Prostate gland (tissue), 2 donors: ENCODE data around the gene PIEZO2. TPM values are rescaled to one million over a fixed set of nuclear protein-coding genes. Genes with fewer than 3 reads are reported as not detected.

Experiments used
- DNase-seq: peaks from one replicate; pipeline ENCODE4 v3.0.0-alpha.2; 2019; ENCODE audit warnings: low spot score
- H3K27ac ChIP-seq, 2 donors: fragments of 200-600 bp; sonication (generic); 2 replicates each; pipeline ENCODE4 v1.5.1; 2017 to 2019
- H3K27me3 ChIP-seq: fragments of 200-600 bp; sonication (generic); replicated peaks from 2 replicates; pipeline ENCODE4 v1.5.1; 2019; ENCODE audit not compliant: insufficient read depth
- H3K36me3 ChIP-seq, 2 donors: fragments of 200-600 bp; sonication (generic); 1 replicate in 1 of 2; 2 replicates in 1 of 2; pipeline versions ENCODE4 v1.5.1 to v1.8.1; 2017 to 2019
- H3K4me1 ChIP-seq: fragments of 200-600 bp; sonication (generic); replicated peaks from 2 replicates; pipeline ENCODE4 v1.5.1; 2019
- H3K4me3 ChIP-seq, 2 donors: fragments of 200-600 bp; sonication (generic); 2 replicates each; pipeline ENCODE4 v1.5.1; 2017 to 2019
- H3K9me3 ChIP-seq: fragments of 200-600 bp; sonication (generic); 2 replicates; pipeline ENCODE4 v1.5.1; 2017
- CTCF ChIP-seq, 4 experiments: fragments of 200-600 bp in 2 of 4; fragments of 450-650 bp in 2 of 4; sonication (generic) in 2 of 4; IDR thresholded peaks; 1 replicate in 3 of 4; 2 replicates in 1 of 4; pipeline ENCODE4 v1.5.1; 2016 to 2019; ENCODE audit warnings: antibody characterized with exemption in 4 of 4, mild to moderate bottlenecking in 2 of 4, moderate library complexity in 2 of 4
- POLR2A ChIP-seq: fragments of 450-650 bp; IDR thresholded peaks from one replicate; pipeline ENCODE4 v1.6.1; 2016; ENCODE audit warnings: antibody characterized with exemption, mild to moderate bottlenecking
- POLR2AphosphoS5 ChIP-seq: sonication (generic); formaldehyde crosslinking; IDR thresholded peaks from one replicate; pipeline ENCODE4 v1.6.1; 2017; ENCODE audit warnings: antibody characterized with exemption
- WGBS: methylation state at CpG from one replicate; pipeline ENCODE4 v1.1.5; 2018; 5-methylcytosine and 5-hydroxymethylcytosine counted together
- intact Hi-C: fragments of 100-400 bp; cut with DNase I; formaldehyde crosslinking; loops from one replicate; pipeline ENCODE4 v1.14.2; 2022
- total RNA-seq, 2 donors: library from RNA; depleted of rRNA; stranded (reverse); fragments of >200 nt; gene quantifications; one replicate each; pipeline ENCODE4 v1.1.0, GENCODE V29; 2016

PIEZO2 gene
- total RNA-seq, 2 donors from 2014 or later = 4.1 to 19.0 TPM

DNA sequence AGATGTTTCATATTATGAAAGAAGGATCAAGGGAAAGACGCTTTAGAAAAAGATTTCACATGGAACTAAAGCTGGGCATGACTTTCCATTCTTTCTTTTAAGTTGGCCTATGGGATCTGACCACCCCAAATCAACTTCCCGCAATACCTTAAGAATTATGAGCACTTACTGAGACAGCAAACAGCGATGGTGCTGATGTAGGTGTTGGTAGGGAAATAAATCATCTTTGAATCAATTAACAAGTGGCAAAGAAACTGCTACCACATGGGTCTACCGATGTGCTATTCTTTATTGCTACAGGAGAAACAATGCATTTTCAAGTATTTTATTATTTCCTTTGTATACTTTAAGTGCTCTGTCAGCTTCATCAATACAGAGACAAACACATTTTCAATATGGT, 239.6 kb downstream of the PIEZO2 start:
- Histone ChIP-seq H3K36me3 (no peaks in the 10 kb centered on the region), H3K27ac (no peak overlapping the region), H3K9me3 (no peaks in the 10 kb centered on the region), H3K4me3 (no peak overlapping the region), H3K4me1 (no peaks in the 10 kb centered on the region), H3K27me3 (no peaks in the 10 kb centered on the region)
- no peak for DNase-seq
- intact Hi-C loops = no loop called here
- no peak for TF ChIP-seq POLR2AphosphoS5
- no peak for TF ChIP-seq POLR2A
- TF ChIP-seq CTCF (IDR thresholded peaks at IDR 0.05) = no peak
- WGBS = 90% methylated on average over 4 of the region's 4 CpGs

- TF ChIP-seq CTCF (IDR thresholded peaks at IDR 0.05) (no peak), POLR2A (no peak), POLR2AphosphoS5 (no peak)
- Histone ChIP-seq H3K27ac (no peak overlapping the region), H3K27me3 (no peaks in the 10 kb centered on the region), H3K36me3 (no peaks in the 10 kb centered on the region), H3K4me3 (no peak overlapping the region), H3K4me1 (no peaks in the 10 kb centered on the region), H3K9me3 (no peaks in the 10 kb centered on the region)
- intact Hi-C loops = no loop called here
- 81% methylated on average over 5 of the region's 5 CpGs for WGBS
- DNase-seq = no peak
Measured at GRCh38 chr18:10908760-10909159, 240.6 kb downstream of the PIEZO2 start.

DNA sequence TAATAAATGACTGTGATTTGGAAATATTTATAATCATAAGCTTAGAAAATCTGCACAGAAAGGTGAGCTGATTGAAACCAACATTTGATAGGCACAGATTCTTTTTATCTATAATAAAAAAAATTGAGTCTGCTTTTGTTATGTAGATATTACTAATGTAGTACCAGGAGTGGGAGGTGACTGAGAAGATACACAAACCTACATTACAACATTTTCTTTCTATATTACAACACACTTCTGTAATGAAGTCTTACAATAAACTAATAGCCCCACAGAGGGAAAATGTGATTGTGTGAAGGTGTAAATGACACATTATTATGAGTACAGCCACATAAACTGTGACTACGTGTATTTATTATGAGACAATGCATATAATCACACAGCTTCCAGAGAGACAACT, 241.6 kb downstream of the PIEZO2 start:
- intact Hi-C loops = no loop called here
- Histone ChIP-seq H3K36me3 (no peaks in the 10 kb centered on the region), H3K27me3 (no peaks in the 10 kb centered on the region), H3K9me3 (no peaks in the 10 kb centered on the region), H3K4me3 (no peak overlapping the region), H3K4me1 (no peaks in the 10 kb centered on the region), H3K27ac (no peak overlapping the region)
- WGBS = 50% methylated on average over 1 of the region's 1 CpG
- no peak for TF ChIP-seq CTCF (IDR thresholded peaks at IDR 0.05)
- no peak for TF ChIP-seq POLR2A
- no peak for TF ChIP-seq POLR2AphosphoS5
- DNase-seq = no peak

GRCh38 chr18:10901329-10901728, 248.0 kb downstream of the PIEZO2 start:
- no peak for TF ChIP-seq POLR2AphosphoS5
- no peak for TF ChIP-seq POLR2A
- TF ChIP-seq CTCF (IDR thresholded peaks at IDR 0.05) = no peak
- H3K27ac ChIP-seq = no peak overlapping the region
- no peak overlapping the region for H3K4me3 ChIP-seq
- 84% methylated on average over 2 of the region's 2 CpGs for WGBS
- no peak for DNase-seq
- no peaks in the 10 kb centered on the region for H3K4me1 ChIP-seq
- H3K27me3 ChIP-seq = no peaks in the 10 kb centered on the region
- intact Hi-C loops = no loop called here
- H3K36me3 ChIP-seq = no peaks in the 10 kb centered on the region
- H3K9me3 ChIP-seq = no peaks in the 10 kb centered on the region

DNA sequence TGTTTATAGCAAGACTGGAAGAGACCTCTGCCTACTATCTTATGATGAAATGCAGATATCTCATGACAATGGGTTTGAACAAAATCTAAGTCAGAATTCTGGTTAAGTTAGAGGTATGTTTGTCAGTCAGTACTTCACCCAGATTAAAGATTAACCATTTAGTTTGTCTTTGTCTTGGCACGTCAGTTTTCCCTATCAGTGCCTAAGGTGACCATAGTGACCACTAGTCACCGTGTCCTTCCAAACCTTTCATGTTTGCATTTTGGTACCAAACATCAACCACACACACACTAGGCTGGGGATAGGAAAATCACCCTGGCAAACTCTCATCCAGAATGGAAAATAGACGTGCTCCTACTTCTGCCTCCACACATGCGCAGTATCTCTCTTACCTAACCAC, 248.9 kb downstream of the PIEZO2 start:
- Histone ChIP-seq H3K27ac (no peak overlapping the region), H3K4me3 (no peak overlapping the region), H3K27me3 (no peaks in the 10 kb centered on the region), H3K36me3 (no peaks in the 10 kb centered on the region), H3K4me1 (no peaks in the 10 kb centered on the region), H3K9me3 (no peaks in the 10 kb centered on the region)
- intact Hi-C loops = no loop called here
- 78% methylated on average over 4 of the region's 4 CpGs for WGBS
- no peak for TF ChIP-seq POLR2AphosphoS5
- no peak for TF ChIP-seq POLR2A
- no peak for TF ChIP-seq CTCF (IDR thresholded peaks at IDR 0.05)
- DNase-seq = no peak
